NCI-H128 (cell line): Measurements from ENCODE around the gene HSPB7.
"Not testable (repeated sequence)": the region's sequence is repeated elsewhere in the genome, so short reads cannot be mapped to it uniquely, and the experiment has no call there.

ENCODE experiments used
- DNase-seq: peaks from one replicate; lab custom pipeline; 2025; ENCODE audit not compliant: unreplicated experiment; lab: John Stamatoyannopoulos, UW

Gene HSPB7

GRCh38 chr1:16051039-16051438 is 33.2 kb upstream of the HSPB7 start:
- no peak for DNase-seq

GRCh38 chr1:16050328-16050727 is 32.5 kb upstream of the HSPB7 start:
- DNase-seq: no peak

GRCh38 chr1:16048573-16049189 is 30.8 kb upstream of the HSPB7 start:
- DNase-seq: peak; percentile 51

GRCh38 chr1:16047791-16048475 is 30.1 kb upstream of the HSPB7 start:
- no peak for DNase-seq

GRCh38 chr1:16046842-16047241 is 29.0 kb upstream of the HSPB7 start:
- DNase-seq: no peak

- no peak for DNase-seq
These were observed 26.1 kb upstream of the HSPB7 start for GRCh38 chr1:16043950-16044349.

GRCh38 chr1:16043521-16043920 is 25.7 kb upstream of the HSPB7 start, which contains the start of gene CLCNKB:
Gene CLCNKB (plus strand): TSS chr1:16043782. CDS start chr1:16044493, 711 bp downstream.
- no peak for DNase-seq

- not testable (repeated sequence) for DNase-seq
These were observed 24.8 kb upstream of the HSPB7 start for GRCh38 chr1:16042654-16043053.

- DNase-seq: no peak
These were observed 24.3 kb upstream of the HSPB7 start for GRCh38 chr1:16042096-16042495.

- DNase-seq: no peak
These were observed 23.4 kb upstream of the HSPB7 start for GRCh38 chr1:16041200-16041599.

- not testable (repeated sequence) for DNase-seq
These were observed 22.0 kb upstream of the HSPB7 start for GRCh38 chr1:16039871-16040270.

GRCh38 chr1:16038620-16038912 is 20.7 kb upstream of the HSPB7 start:
- DNase-seq: no peak

GRCh38 chr1:16036461-16036860 is 18.6 kb upstream of the HSPB7 start:
- DNase-seq: not testable (repeated sequence)

GRCh38 chr1:16033103-16033632 is 15.3 kb upstream of the HSPB7 start:
- DNase-seq: not testable (repeated sequence)

GRCh38 chr1:16032388-16033102 is 14.7 kb upstream of the HSPB7 start:
- peak; percentile 31 for DNase-seq

GRCh38 chr1:16031551-16031950 is 13.7 kb upstream of the HSPB7 start:
- DNase-seq: no peak

- DNase-seq: no peak
These were observed 11.4 kb upstream of the HSPB7 start for GRCh38 chr1:16029288-16029687.

- not testable (repeated sequence) for DNase-seq
These were observed 11.1 kb upstream of the HSPB7 start for GRCh38 chr1:16029003-16029268.

- no peak for DNase-seq
These were observed 10.6 kb upstream of the HSPB7 start for GRCh38 chr1:16028237-16029002.

- DNase-seq: no peak
These were observed 9.1 kb upstream of the HSPB7 start for GRCh38 chr1:16026723-16027484.

GRCh38 chr1:16026302-16026701 is 8.5 kb upstream of the HSPB7 start:
- DNase-seq: not testable (repeated sequence)
